Astrocyte (in vitro differentiated cells and primary cell): ENCODE measurements around the gene C16orf96.

Experiments
- CTCF ChIP-seq: IDR thresholded peaks from 2 replicates; pipeline ENCODE4 v1.5.1; 2011; ENCODE audit warnings: low read depth, mild to moderate bottlenecking, inconsistent platforms, low read length, moderate library complexity; ENCODE audit not compliant: insufficient read depth
- EZH2 ChIP-seq: IDR thresholded peaks from 2 replicates; pipeline ENCODE4 v1.6.1; 2012; ENCODE audit warnings: mild to moderate bottlenecking, low read length, inconsistent platforms; ENCODE audit not compliant: insufficient read depth

GRCh38 chr16:4556112-4556511 lies at the start of gene C16orf96:
- TF ChIP-seq CTCF (no peak), EZH2 (no peak)
